GM12878 (cell line): ENCODE results near the gene HJURP. TPM values are rescaled to one million over a fixed set of nuclear protein-coding genes. Genes with fewer than 3 reads are reported as not detected.

Experiments
- ATAC-seq: fragments of 200-7000 bp; cut with Tn5 transposase; 3 replicates; pipeline ENCODE4 v1.9.1; 2020; ENCODE audit warnings: mild to moderate bottlenecking, moderate library complexity
- BruUV-seq: library from RNA; stranded (reverse); fragments of 400-500 nt; replicated peaks from 2 replicates; lab custom pipeline; 2021; lab: Mats Ljungman, UMichigan
- CTCF ChIA-PET: fragments of 300-600 bp; sonication (Branson Sonifier 250); formaldehyde crosslinking; extraction: SDS; loops from one replicate; lab custom pipeline; 2021; ENCODE audit warnings: inconsistent platforms; lab: Yijun Ruan, JAX
- POLR2A ChIA-PET: fragments of 350-600 bp; formaldehyde crosslinking; extraction: SDS; loops from one replicate; lab custom pipeline; 2021; ENCODE audit warnings: inconsistent platforms; lab: Charles Lee
- RAD21 ChIA-PET: fragments of 300-600 bp; sonication (Branson Sonifier 250); formaldehyde crosslinking; loops from one replicate; lab custom pipeline; 2023; ENCODE audit warnings: antibody characterized with exemption; ENCODE audit not compliant: unreplicated experiment; lab: Charles Lee
- SMC1A ChIA-PET: fragments of 300-600 bp; sonication (Branson Sonifier 250); formaldehyde crosslinking; loops from one replicate; lab custom pipeline; 2023; ENCODE audit not compliant: unreplicated experiment, uncharacterized antibody; lab: Charles Lee
- DNase-seq: peaks from one replicate; pipeline ENCODE4 v3.0.0-alpha.2; 2011; ENCODE audit warnings: low read depth, low spot score
- FAIRE-seq: peaks from 3 replicates; lab custom pipeline; 2011; peaks lifted over from hg19 to GRCh38; lab: Jason Lieb, UNC
- H2AFZ ChIP-seq: 2 replicates; pipeline ENCODE4 v1.6.0; 2011; ENCODE audit warnings: low read depth, low read length, control low read depth; ENCODE audit not compliant: control insufficient read depth
- H3K27ac ChIP-seq: 2 replicates; pipeline ENCODE4 v1.5.1; 2011; ENCODE audit warnings: control low read depth; ENCODE audit not compliant: control insufficient read depth, insufficient read depth
- H3K27me3 ChIP-seq, 2 experiments: replicated peaks in 1 of 2; 2 replicates each; pipeline versions ENCODE4 v1.6.0 to v1.6.1; 2011; ENCODE audit warnings: low read length in 1 of 2; ENCODE audit not compliant: control insufficient read depth in 2 of 2, insufficient read depth in 2 of 2
- H3K36me3 ChIP-seq, 2 experiments: 2 replicates each; pipeline ENCODE4 v1.5.1; 2011; ENCODE audit warnings: low read length in 1 of 2; ENCODE audit not compliant: control insufficient read depth in 2 of 2, insufficient read depth in 2 of 2
- H3K4me1 ChIP-seq: 2 replicates; pipeline ENCODE4 v1.6.1; 2011; ENCODE audit warnings: mild to moderate bottlenecking, low read length, moderate library complexity, mixed read lengths; ENCODE audit not compliant: control insufficient read depth, insufficient read depth
- H3K4me2 ChIP-seq: 2 replicates; pipeline ENCODE4 v1.6.0; 2011; ENCODE audit warnings: control low read depth; ENCODE audit not compliant: control insufficient read depth, insufficient read depth
- H3K4me3 ChIP-seq: fragments of 200-600 bp; sonication (generic); 2 replicates; pipeline ENCODE4 v1.5.1; 2016
- H3K79me2 ChIP-seq: 2 replicates; pipeline ENCODE4 v1.6.0; 2011; ENCODE audit warnings: low read length; ENCODE audit not compliant: control insufficient read depth, insufficient read depth
- H3K9ac ChIP-seq: 2 replicates; pipeline ENCODE4 v1.8.0; 2011; ENCODE audit warnings: low read length, control low read depth, mixed read lengths; ENCODE audit not compliant: control insufficient read depth, insufficient read depth
- H3K9me3 ChIP-seq: replicated peaks from 3 replicates; pipeline ENCODE4 v1.5.1; 2011; ENCODE audit warnings: mild to moderate bottlenecking, low read length; ENCODE audit not compliant: control insufficient read depth, insufficient read depth
- H4K20me1 ChIP-seq: 2 replicates; pipeline ENCODE4 v1.6.0; 2011; ENCODE audit not compliant: control insufficient read depth, insufficient read depth
- DPF2 ChIP-seq: fragments of 450-650 bp; IDR thresholded peaks from 2 replicates; pipeline ENCODE4 v1.6.1; 2017; ENCODE audit warnings: mild to moderate bottlenecking
- EED ChIP-seq: sonication (generic); IDR thresholded peaks from 2 replicates; pipeline ENCODE4 v1.6.1; 2016; ENCODE audit warnings: antibody characterized with exemption, low read depth
- ETV6 ChIP-seq, 2 experiments: fragments of 450-650 bp in 1 of 2; IDR thresholded peaks in 1 of 2; conservative IDR thresholded peaks in 1 of 2; 2 replicates each; pipeline ENCODE4 v1.6.1; 2014; ENCODE audit warnings: antibody characterized with exemption in 1 of 2, borderline replicate concordance in 1 of 2, low read depth in 1 of 2, mild to moderate bottlenecking in 1 of 2, moderate library complexity in 1 of 2
- FOS ChIP-seq: IDR thresholded peaks from 3 replicates; pipeline ENCODE4 v1.6.1; 2011; ENCODE audit warnings: borderline replicate concordance; ENCODE audit not compliant: insufficient read length; ENCODE audit errors: extremely low read depth
- FOXM1 ChIP-seq: IDR thresholded peaks from 2 replicates; pipeline ENCODE4 v1.6.1; 2012; ENCODE audit warnings: low read depth, mild to moderate bottlenecking, inconsistent platforms, low read length, moderate library complexity
- HDGF ChIP-seq: fragments of 450-650 bp; IDR thresholded peaks from 2 replicates; pipeline ENCODE4 v1.6.1; 2016; ENCODE audit warnings: antibody characterized with exemption
- MXI1 ChIP-seq: fragments of 150-350 bp; IDR thresholded peaks from 2 replicates; pipeline ENCODE4 v1.6.1; 2011; ENCODE audit warnings: low read depth, mild to moderate bottlenecking, inconsistent platforms, low read length, improper control_type of control experiment
- NBN ChIP-seq: fragments of 450-650 bp; IDR thresholded peaks from 2 replicates; pipeline ENCODE4 v1.6.1; 2016
- POU2F2 ChIP-seq: IDR thresholded peaks from 3 replicates; pipeline ENCODE4 v1.6.1; 2011; ENCODE audit warnings: low read depth, mild to moderate bottlenecking, low read length, borderline replicate concordance
- SMAD5 ChIP-seq: IDR thresholded peaks from 2 replicates; pipeline ENCODE4 v1.6.1; 2016; ENCODE audit warnings: antibody characterized with exemption, low read depth
- SP1 ChIP-seq: IDR thresholded peaks from one replicate; pipeline ENCODE4 v1.6.1; 2011; ENCODE audit warnings: low read depth, low read length
- TCF3 ChIP-seq: IDR thresholded peaks from 2 replicates; pipeline ENCODE4 v1.6.1; 2012; ENCODE audit warnings: low read depth, mild to moderate bottlenecking, low read length, borderline replicate concordance; ENCODE audit not compliant: insufficient read depth
- ZSCAN29 ChIP-seq: fragments of 450-650 bp; IDR thresholded peaks from 2 replicates; pipeline ENCODE4 v1.6.1; 2017; ENCODE audit warnings: mild to moderate bottlenecking, moderate library complexity
- WGBS: methylation state at CpG from one replicate; pipeline ENCODE4 v1.1.6; 2016; ENCODE audit warnings: low lambda C conversion rate; ENCODE audit not compliant: insufficient replicate concordance, insufficient coverage; ENCODE audit errors: missing lambda C conversion rate; 5-methylcytosine and 5-hydroxymethylcytosine counted together
- in situ Hi-C: fragments of 300-500 bp; cut with MboI; formaldehyde crosslinking; loops from 9 replicates; pipeline ENCODE4 v1.14.3; 2018; ENCODE audit warnings: mixed read lengths
- intact Hi-C: fragments of 100-400 bp; cut with micrococcal nuclease; formaldehyde crosslinking; loops from one replicate; pipeline ENCODE4 v1.14.2; 2022; ENCODE audit not compliant: unreplicated experiment
- polyA plus RNA-seq, 11 experiments: library from polyadenylated mRNA; depleted of rRNA in 4 of 11; unstranded in 6 of 11; stranded (reverse) in 5 of 11; fragments of >200 nt; fragmentation: Nextera tagmentation in 4 of 11; fragmentation: Illumina TruSeq in 1 of 11; extraction: Ambion mirVana in 4 of 11; extraction: Trizol in 1 of 11; gene quantifications; 1 replicate in 1 of 11; 2 replicates in 10 of 11; pipeline versions ENCODE4 v1.2.1 to v1.2.3, GENCODE V29; 2011 to 2016; ENCODE audit warnings: inconsistent platforms in 2 of 11, missing spikeins in 2 of 11, low read depth in 1 of 11
- total RNA-seq, 4 experiments: library from RNA; depleted of rRNA in 3 of 4; stranded (reverse); fragments of >200 nt in 3 of 4; fragmentation: Illumina TruSeq in 1 of 4; extraction: Trizol in 1 of 4; gene quantifications; 2 replicates each; pipeline versions ENCODE4 v1.2.1 to v1.2.3, GENCODE V29; 2013 to 2021
- TF ChIP-seq, protein P1 (sequence below): fragments of 450-650 bp; IDR thresholded peaks from 2 replicates; pipeline ENCODE4 v1.6.1; 2016; ENCODE audit warnings: mild to moderate bottlenecking, moderate library complexity, borderline replicate concordance
- TF ChIP-seq, protein P2 (sequence below): fragments of 450-650 bp; IDR thresholded peaks from 2 replicates; pipeline ENCODE4 v1.6.1; 2016; ENCODE audit warnings: mild to moderate bottlenecking
- TF ChIP-seq, protein P3 (sequence below): fragments of 450-650 bp; IDR thresholded peaks from 2 replicates; pipeline ENCODE4 v1.6.1; 2017; ENCODE audit warnings: mild to moderate bottlenecking, moderate library complexity

Gene HJURP
- total and polyA plus RNA-seq, 10 of the 15 experiments (the other 5 are each of a cell fraction or from before 2014, with no cell fraction given): 12.7 to 68.9 (median 44.4) TPM

DNA sequence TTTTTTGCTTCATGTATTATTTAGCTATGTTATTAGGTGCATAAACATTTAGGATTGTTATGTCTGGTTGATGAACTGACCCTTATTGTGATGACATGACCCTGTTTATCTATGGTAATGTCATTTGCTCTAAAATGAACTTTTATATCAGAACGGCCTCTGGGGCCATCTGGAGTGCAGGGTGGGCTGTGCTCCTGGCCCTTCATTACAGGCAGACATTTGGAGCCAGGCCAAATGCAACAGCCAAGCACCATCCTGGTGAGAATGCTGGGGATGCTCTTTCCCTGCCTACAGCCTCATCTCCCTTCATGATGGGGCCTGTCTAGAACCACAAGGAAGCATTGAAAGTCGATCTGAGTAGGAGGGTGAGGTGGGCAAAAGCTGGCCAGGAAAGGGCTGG is 38.0 kb downstream of the HJURP start (continued):
- TF ChIP-seq, protein P1, sequence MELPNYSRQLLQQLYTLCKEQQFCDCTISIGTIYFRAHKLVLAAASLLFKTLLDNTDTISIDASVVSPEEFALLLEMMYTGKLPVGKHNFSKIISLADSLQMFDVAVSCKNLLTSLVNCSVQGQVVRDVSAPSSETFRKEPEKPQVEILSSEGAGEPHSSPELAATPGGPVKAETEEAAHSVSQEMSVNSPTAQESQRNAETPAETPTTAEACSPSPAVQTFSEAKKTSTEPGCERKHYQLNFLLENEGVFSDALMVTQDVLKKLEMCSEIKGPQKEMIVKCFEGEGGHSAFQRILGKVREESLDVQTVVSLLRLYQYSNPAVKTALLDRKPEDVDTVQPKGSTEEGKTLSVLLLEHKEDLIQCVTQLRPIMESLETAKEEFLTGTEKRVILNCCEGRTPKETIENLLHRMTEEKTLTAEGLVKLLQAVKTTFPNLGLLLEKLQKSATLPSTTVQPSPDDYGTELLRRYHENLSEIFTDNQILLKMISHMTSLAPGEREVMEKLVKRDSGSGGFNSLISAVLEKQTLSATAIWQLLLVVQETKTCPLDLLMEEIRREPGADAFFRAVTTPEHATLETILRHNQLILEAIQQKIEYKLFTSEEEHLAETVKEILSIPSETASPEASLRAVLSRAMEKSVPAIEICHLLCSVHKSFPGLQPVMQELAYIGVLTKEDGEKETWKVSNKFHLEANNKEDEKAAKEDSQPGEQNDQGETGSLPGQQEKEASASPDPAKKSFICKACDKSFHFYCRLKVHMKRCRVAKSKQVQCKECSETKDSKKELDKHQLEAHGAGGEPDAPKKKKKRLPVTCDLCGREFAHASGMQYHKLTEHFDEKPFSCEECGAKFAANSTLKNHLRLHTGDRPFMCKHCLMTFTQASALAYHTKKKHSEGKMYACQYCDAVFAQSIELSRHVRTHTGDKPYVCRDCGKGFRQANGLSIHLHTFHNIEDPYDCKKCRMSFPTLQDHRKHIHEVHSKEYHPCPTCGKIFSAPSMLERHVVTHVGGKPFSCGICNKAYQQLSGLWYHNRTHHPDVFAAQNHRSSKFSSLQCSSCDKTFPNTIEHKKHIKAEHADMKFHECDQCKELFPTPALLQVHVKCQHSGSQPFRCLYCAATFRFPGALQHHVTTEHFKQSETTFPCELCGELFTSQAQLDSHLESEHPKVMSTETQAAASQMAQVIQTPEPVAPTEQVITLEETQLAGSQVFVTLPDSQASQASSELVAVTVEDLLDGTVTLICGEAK: no peak
- no peak for TF ChIP-seq FOS
- TF ChIP-seq HDGF: no peak
- no peak for TF ChIP-seq DPF2

DNA sequence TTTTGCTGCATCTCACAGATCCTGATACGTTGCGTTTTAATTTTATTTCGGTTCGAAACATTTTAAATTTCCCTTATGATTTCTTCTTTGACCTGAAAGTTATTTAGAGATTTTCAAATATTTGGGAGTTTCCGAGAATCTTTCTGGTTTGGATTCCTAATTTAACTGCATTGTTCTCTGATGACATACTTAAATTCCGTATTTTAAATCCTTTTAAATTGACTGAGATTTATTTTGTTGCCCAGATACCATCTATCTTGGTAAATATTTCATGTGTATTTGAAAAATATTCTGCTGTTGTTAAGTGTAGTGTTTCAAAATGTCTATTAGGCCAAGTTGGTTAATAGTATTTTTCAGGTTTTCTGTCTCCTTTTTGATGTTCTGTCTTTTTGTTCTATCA is 38.5 kb downstream of the HJURP start:
- no peak for FAIRE-seq
- WGBS: 46% methylated on average over 6 of the region's 6 CpGs
- no peak for ATAC-seq
- no peak for TF ChIP-seq ZSCAN29
- TF ChIP-seq TCF3: no peak
- TF ChIP-seq ETV6 (conservative IDR thresholded peaks at IDR 0.05 in 1 of 2, IDR thresholded peaks at IDR 0.05 in 1 of 2; ENCODE audit: borderline replicate concordance in 1 of 2, low read depth in 1 of 2): no peak
- no peak for TF ChIP-seq SMAD5
- TF ChIP-seq, protein P2, sequence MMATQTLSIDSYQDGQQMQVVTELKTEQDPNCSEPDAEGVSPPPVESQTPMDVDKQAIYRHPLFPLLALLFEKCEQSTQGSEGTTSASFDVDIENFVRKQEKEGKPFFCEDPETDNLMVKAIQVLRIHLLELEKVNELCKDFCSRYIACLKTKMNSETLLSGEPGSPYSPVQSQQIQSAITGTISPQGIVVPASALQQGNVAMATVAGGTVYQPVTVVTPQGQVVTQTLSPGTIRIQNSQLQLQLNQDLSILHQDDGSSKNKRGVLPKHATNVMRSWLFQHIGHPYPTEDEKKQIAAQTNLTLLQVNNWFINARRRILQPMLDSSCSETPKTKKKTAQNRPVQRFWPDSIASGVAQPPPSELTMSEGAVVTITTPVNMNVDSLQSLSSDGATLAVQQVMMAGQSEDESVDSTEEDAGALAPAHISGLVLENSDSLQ: no peak
- TF ChIP-seq POU2F2: no peak
- TF ChIP-seq, protein P3, sequence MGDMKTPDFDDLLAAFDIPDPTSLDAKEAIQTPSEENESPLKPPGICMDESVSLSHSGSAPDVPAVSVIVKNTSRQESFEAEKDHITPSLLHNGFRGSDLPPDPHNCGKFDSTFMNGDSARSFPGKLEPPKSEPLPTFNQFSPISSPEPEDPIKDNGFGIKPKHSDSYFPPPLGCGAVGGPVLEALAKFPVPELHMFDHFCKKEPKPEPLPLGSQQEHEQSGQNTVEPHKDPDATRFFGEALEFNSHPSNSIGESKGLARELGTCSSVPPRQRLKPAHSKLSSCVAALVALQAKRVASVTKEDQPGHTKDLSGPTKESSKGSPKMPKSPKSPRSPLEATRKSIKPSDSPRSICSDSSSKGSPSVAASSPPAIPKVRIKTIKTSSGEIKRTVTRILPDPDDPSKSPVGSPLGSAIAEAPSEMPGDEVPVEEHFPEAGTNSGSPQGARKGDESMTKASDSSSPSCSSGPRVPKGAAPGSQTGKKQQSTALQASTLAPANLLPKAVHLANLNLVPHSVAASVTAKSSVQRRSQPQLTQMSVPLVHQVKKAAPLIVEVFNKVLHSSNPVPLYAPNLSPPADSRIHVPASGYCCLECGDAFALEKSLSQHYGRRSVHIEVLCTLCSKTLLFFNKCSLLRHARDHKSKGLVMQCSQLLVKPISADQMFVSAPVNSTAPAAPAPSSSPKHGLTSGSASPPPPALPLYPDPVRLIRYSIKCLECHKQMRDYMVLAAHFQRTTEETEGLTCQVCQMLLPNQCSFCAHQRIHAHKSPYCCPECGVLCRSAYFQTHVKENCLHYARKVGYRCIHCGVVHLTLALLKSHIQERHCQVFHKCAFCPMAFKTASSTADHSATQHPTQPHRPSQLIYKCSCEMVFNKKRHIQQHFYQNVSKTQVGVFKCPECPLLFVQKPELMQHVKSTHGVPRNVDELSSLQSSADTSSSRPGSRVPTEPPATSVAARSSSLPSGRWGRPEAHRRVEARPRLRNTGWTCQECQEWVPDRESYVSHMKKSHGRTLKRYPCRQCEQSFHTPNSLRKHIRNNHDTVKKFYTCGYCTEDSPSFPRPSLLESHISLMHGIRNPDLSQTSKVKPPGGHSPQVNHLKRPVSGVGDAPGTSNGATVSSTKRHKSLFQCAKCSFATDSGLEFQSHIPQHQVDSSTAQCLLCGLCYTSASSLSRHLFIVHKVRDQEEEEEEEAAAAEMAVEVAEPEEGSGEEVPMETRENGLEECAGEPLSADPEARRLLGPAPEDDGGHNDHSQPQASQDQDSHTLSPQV: no peak
- no peak for TF ChIP-seq FOXM1
- TF ChIP-seq NBN: no peak
- TF ChIP-seq EED: no peak
- TF ChIP-seq SP1: no peak
- TF ChIP-seq MXI1: no peak

More for the DNA sequence above, 38.5 kb downstream of the HJURP start:
- Histone ChIP-seq H3K79me2 (no peaks in the 10 kb centered on the region), H3K9me3 (no peaks in the 10 kb centered on the region), H4K20me1 (no peaks in the 10 kb centered on the region), H3K4me3 (no peak overlapping the region), H3K36me3 (no peaks in the 10 kb centered on the region), H2AFZ (no peak overlapping the region), H3K4me1 (no peaks in the 10 kb centered on the region), H3K4me2 (no peak overlapping the region), H3K27me3 (no peaks in the 10 kb centered on the region; a peak in 3 of 4 replicates), H3K27ac (no peak overlapping the region), H3K9ac (no peak overlapping the region)
- ChIA-PET SMC1A (no interaction called here), RAD21 (no interaction called here), POLR2A (no interaction called here), CTCF (no interaction called here)
- DNase-seq: no peak
- no TSS peak for BruUV-seq
- intact Hi-C loops: no loop called here
- in situ Hi-C loops: no loop called here
